NCI-H1092 (cell line): ENCODE results near the gene TCAP.
"Not testable (repeated sequence)": the region's sequence is repeated elsewhere in the genome, so short reads cannot be mapped to it uniquely, and the experiment has no call there.

Source experiments
- DNase-seq: peaks from one replicate; lab custom pipeline; 2025; lab: John Stamatoyannopoulos, UW

Gene TCAP

DNA sequence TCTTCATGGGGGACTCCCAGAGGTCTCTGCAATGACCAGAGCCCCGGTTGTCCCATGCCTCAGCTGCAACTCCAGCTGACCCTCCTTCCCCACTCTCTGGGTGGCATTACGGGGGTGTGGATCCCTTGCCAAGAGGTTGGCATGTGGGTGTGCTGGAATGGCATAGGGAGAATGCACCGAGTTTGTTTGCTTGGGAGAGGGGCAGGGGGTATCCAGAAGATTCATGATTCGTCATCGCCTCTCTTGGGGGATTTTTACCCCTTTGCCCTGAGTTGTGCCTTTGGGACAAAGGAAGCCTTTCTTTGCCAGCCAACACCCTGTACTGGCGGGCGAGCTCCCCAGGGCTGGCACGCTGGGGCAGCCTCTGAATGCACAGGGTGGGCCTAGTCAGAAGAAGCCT, 41.2 kb downstream of the TCAP start:
- no peak for DNase-seq

DNA sequence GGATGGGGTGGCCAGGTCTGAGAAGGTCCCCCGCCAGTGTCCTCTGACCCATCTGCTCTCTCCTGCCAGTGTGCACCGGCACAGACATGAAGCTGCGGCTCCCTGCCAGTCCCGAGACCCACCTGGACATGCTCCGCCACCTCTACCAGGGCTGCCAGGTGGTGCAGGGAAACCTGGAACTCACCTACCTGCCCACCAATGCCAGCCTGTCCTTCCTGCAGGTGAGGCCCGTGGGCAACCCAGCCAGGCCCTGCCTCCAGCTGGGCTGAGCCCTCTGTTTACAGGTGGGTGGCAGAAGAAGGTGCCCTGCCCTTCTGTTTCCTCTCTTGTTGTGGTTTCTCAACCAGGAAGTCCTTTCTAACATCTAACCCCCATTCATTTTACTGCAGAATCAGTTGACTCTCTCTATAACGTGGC, 41.8 kb downstream of the TCAP start:
- DNase-seq, result no peak

DNA sequence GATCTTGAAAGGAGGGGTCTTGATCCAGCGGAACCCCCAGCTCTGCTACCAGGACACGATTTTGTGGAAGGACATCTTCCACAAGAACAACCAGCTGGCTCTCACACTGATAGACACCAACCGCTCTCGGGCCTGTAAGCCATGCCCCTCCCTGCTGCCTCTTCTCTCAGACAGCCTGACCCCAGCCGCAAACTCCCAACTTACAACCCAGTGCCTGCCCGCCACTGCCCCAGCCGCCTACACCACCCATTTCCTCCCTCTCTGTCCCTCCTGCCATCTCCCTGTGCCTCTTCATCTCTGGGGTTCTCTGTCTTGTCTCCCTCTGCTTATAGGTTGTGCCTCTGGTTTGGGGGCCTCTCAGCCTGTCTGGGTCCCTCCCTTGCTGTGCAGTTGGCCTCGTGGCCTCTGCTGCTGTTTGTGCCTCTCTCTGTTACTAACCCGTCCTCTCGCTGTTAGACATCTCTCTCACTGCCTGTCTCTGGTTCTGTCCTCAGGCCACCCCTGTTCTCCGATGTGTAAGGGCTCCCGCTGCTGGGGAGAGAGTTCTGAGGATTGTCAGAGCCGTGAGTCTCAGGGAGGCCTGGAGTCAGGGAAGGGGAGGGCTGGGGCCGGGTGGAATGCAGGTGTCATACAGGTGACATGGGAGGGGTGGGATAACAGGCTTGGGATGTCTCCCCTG, 44.3 kb downstream of the TCAP start:
- no peak for DNase-seq

DNA sequence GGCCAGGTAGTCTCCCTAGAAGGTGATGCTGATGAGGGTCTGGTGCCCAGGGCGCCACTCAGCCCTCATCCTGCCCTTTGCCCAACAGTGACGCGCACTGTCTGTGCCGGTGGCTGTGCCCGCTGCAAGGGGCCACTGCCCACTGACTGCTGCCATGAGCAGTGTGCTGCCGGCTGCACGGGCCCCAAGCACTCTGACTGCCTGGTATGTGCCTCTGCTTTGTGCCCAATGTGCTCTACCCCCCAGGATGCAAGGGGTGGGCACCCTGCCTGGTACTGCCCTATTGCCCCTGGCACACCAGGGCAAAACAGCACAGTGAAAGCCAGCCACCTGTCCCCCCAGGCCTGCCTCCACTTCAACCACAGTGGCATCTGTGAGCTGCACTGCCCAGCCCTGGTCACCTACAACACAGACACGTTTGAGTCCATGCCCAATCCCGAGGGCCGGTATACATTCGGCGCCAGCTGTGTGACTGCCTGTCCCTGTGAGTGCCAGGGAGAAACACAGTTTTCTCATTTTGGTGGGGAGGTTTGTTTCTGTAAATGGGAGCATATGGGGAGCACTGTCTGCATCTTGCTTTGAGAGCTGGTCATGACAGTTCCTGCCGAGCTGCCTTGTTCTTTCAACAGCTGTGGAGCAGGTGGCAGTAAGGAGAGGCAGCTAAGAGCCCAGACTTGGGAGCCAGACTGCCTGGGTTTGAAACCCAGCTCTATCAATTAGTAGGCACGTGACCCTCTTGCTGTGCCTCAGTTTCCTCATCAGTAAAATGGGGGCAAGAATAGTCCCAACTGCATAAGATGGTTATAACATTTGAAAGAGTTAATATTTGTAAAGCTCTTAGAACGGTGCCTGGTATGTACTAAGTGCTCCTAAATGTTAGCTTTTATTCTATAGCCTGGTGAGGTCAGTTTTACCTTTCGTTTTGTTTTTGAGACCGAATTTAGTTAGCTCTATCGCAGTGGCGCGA, 45.1 kb downstream of the TCAP start:
- DNase-seq, result no peak

DNA sequence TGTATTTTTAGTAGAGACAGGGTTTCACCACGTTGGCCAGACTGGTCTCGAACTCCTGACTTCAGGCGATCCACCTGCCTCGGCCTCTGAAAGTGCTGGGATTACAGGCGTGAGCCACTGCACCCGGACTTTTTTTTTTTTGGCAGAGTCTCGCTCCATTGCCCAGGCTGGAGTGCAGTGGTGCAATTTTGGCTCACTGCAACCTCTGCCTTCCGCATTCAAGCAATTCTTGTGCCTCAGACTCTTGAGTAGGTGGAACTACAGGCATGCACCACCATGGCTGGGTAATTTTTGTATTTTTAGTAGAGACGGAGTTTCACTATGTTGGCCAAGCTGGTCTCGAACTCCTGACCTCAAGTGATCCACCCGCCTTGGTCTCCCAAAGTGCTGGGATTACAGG, 45.9 kb downstream of the TCAP start:
- DNase-seq, result not testable (repeated sequence)

DNA sequence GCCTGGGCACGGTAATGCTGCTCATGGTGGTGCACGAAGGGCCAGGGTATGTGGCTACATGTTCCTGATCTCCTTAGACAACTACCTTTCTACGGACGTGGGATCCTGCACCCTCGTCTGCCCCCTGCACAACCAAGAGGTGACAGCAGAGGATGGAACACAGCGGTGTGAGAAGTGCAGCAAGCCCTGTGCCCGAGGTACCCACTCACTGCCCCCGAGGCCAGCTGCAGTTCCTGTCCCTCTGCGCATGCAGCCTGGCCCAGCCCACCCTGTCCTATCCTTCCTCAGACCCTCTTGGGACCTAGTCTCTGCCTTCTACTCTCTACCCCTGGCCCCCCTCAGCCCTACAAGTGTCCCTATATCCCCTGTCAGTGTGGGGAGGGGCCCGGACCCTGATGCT, 46.7 kb downstream of the TCAP start:
- no peak for DNase-seq

DNA sequence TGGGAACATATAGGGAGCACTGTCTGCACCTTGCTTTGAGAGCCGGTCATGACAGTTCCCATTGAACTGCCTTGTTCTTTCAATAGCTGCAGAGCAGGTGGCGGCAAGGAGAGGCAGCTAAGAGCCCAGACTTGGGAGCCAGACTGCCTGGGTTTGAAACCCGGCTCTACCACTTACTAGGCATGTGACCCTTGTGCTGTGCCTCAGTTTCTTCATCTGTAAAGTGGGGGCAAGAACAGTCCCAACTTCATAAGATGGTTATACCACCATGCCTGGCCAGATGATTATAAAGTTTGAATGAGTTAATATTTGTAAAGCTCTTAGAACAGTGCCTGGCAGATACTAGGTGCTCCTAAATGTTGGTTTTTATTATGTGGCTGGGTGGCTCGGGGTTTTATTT, 49.1 kb downstream of the TCAP start:
- DNase-seq, result no peak

DNA sequence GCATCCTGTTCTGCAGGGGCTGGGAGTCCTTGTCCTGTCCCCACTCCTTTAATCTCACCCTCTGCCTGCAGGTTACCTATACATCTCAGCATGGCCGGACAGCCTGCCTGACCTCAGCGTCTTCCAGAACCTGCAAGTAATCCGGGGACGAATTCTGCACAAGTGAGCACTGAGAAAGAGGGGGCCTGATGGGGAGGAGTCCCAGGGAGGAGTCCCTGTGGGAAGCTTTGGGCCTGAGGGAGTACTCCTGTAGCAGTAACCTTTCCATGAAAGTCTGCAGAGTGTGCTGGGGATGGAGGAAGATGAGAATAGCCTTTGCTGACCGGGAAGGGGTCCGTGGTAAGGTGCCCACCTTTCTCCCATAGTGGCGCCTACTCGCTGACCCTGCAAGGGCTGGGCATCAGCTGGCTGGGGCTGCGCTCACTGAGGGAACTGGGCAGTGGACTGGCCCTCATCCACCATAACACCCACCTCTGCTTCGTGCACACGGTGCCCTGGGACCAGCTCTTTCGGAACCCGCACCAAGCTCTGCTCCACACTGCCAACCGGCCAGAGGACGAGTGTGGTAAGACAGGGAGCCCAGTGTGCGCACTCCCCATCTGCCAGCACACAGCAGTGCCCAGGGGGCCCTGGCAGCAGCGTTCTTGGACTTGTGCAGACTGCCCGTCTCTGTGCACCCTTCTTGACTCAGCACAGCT, 50.4 kb downstream of the TCAP start:
- no peak for DNase-seq
